ENCODE measurements around the gene LRRC4C. TPM values are rescaled to one million over a fixed set of nuclear protein-coding genes. Genes with fewer than 3 reads are reported as not detected.

Gene LRRC4C
- total RNA-seq, 3 donors from 2014 or later = 0.29 to 4.1 TPM; not detected in 1

- no peak for ATAC-seq
- Histone ChIP-seq H3K36me3 (ENCODE audit: low read depth) (no peaks in the 10 kb centered on the region), H3K9me3 (peaks cover 28% of the 10 kb centered on the region), H3K4me3 (no peak overlapping the region), H3K4me1 (ENCODE audit: low read depth) (no peaks in the 10 kb centered on the region)
- intact Hi-C loops (cut with DNase I, micrococcal nuclease) = no loop called here
- no peak for TF ChIP-seq CTCF (IDR thresholded peaks at IDR 0.05)
- DNase-seq = no peak
Observed at GRCh38 chr11:40713083-40713482, 746.4 kb downstream of the LRRC4C start.

- intact Hi-C loops (cut with DNase I, micrococcal nuclease) = no loop called here
- H3K4me1 ChIP-seq (ENCODE audit: low read depth) = no peaks in the 10 kb centered on the region
- peaks cover 31% of the 10 kb centered on the region for H3K9me3 ChIP-seq
- DNase-seq (no peak), ATAC-seq (no peak)
- H3K4me3 ChIP-seq = no peak overlapping the region
- no peak for TF ChIP-seq CTCF (IDR thresholded peaks at IDR 0.05)
- no peaks in the 10 kb centered on the region for H3K36me3 ChIP-seq (ENCODE audit: low read depth)
Observed at GRCh38 chr11:40701027-40701426, 758.4 kb downstream of the LRRC4C start.

- H3K4me1 ChIP-seq (ENCODE audit: low read depth) = no peaks in the 10 kb centered on the region
- no peak for ATAC-seq
- TF ChIP-seq CTCF (IDR thresholded peaks at IDR 0.05) = no peak
Observed at GRCh38 chr11:40689823-40690222, 769.6 kb downstream of the LRRC4C start.

GRCh38 chr11:40688369-40688768 is 771.1 kb downstream of the LRRC4C start:
- DNase-seq (no peak), ATAC-seq (no peak)
- H3K36me3 ChIP-seq (ENCODE audit: low read depth) = no peaks in the 10 kb centered on the region
- H3K4me1 ChIP-seq (ENCODE audit: low read depth) = no peaks in the 10 kb centered on the region
- no peak for TF ChIP-seq CTCF (IDR thresholded peaks at IDR 0.05)
- H3K9me3 ChIP-seq = peaks cover 14% of the 10 kb centered on the region
- no peak overlapping the region for H3K4me3 ChIP-seq
- intact Hi-C loops (cut with DNase I, micrococcal nuclease) = no loop called here

More at GRCh38 chr11:40689823-40690222, 769.6 kb downstream of the LRRC4C start:
- intact Hi-C loops (cut with DNase I, micrococcal nuclease) = no loop called here
- Histone ChIP-seq H3K9me3 (peaks cover 9% of the 10 kb centered on the region), H3K36me3 (ENCODE audit: low read depth) (no peaks in the 10 kb centered on the region), H3K4me3 (no peak overlapping the region)
- DNase-seq = no peak

- Histone ChIP-seq H3K36me3 (ENCODE audit: low read depth) (no peaks in the 10 kb centered on the region), H3K9me3 (peaks cover 21% of the 10 kb centered on the region), H3K4me3 (no peak overlapping the region), H3K4me1 (ENCODE audit: low read depth) (no peaks in the 10 kb centered on the region)
- DNase-seq (no peak), ATAC-seq (no peak)
- intact Hi-C loops (cut with DNase I, micrococcal nuclease) = no loop called here
- TF ChIP-seq CTCF (IDR thresholded peaks at IDR 0.05) = no peak
Observed at GRCh38 chr11:40686765-40687164, 772.7 kb downstream of the LRRC4C start.

GRCh38 chr11:40683010-40683409 is 776.4 kb downstream of the LRRC4C start:
- Histone ChIP-seq H3K36me3 (ENCODE audit: low read depth) (no peaks in the 10 kb centered on the region), H3K9me3 (peaks cover 39% of the 10 kb centered on the region), H3K4me1 (ENCODE audit: low read depth) (no peaks in the 10 kb centered on the region), H3K4me3 (no peak overlapping the region)
- no peak for DNase-seq
- ATAC-seq = no peak
- no peak for TF ChIP-seq CTCF (IDR thresholded peaks at IDR 0.05)
- intact Hi-C loops (cut with DNase I, micrococcal nuclease) = no loop called here

Measured in mucosa of descending colon (tissue), 3 donors.